Activated naive CD8-positive, alpha-beta T cell treated with anti-CD3 and anti-CD28 coated beads for 36 hours (primary cell): Measurements from ENCODE around the gene TMEM132A. TPM values are rescaled to one million over a fixed set of nuclear protein-coding genes. Genes with fewer than 3 reads are reported as not detected.
"Not testable (repeated sequence)": the region's sequence is repeated elsewhere in the genome, so short reads cannot be mapped to it uniquely, and the experiment has no call there.

Experiments
- DNase-seq: peaks from one replicate; pipeline ENCODE4 v3.0.0; 2021
- H3K27ac Mint-ChIP-seq: one replicate; pipeline ENCODE4 v1.8.0; 2022; ENCODE audit warnings: mild to moderate bottlenecking, moderate library complexity, mixed read lengths
- H3K27me3 Mint-ChIP-seq: one replicate; pipeline ENCODE4 v1.8.0; 2022; ENCODE audit warnings: mild to moderate bottlenecking, mixed read lengths
- H3K36me3 Mint-ChIP-seq: one replicate; pipeline ENCODE4 v1.8.0; 2021; ENCODE audit warnings: mild to moderate bottlenecking, mixed read lengths
- H3K4me1 Mint-ChIP-seq: one replicate; pipeline ENCODE4 v1.8.0; 2021; ENCODE audit warnings: mixed read lengths
- H3K4me3 Mint-ChIP-seq: one replicate; pipeline ENCODE4 v1.8.0; 2022; ENCODE audit warnings: mild to moderate bottlenecking, moderate library complexity, mixed read lengths
- H3K9me3 Mint-ChIP-seq: one replicate; pipeline ENCODE4 v1.8.0; 2022; ENCODE audit warnings: mixed read lengths
- total RNA-seq, 2 experiments: library from RNA; stranded (reverse); gene quantifications; one replicate each; pipeline ENCODE4 v1.2.3, GENCODE V29; 2021

Gene TMEM132A
- total RNA-seq, 2 experiments from 2014 or later, result 1.3 to 1.4 TPM

GRCh38 chr11:60970369-60970774 is 46.1 kb downstream of the TMEM132A start:
- H3K36me3 Mint-ChIP-seq, result peaks cover 36% of the 10 kb centered on the region
- DNase-seq, result peak; percentile 84
- H3K27me3 Mint-ChIP-seq, result peaks cover 4% of the 10 kb centered on the region
- H3K27ac Mint-ChIP-seq, result peak overlapping the region; percentile 71
- H3K4me1 Mint-ChIP-seq, result peaks cover 24% of the 10 kb centered on the region
- peak overlapping the region; percentile 91 for H3K4me3 Mint-ChIP-seq
- peaks cover 8% of the 10 kb centered on the region for H3K9me3 Mint-ChIP-seq

GRCh38 chr11:60970890-60971289 is 46.6 kb downstream of the TMEM132A start:
- DNase-seq, result no peak
- Mint-ChIP-seq H3K27me3 (peaks cover 4% of the 10 kb centered on the region), H3K27ac (peak overlapping the region; percentile 99), H3K36me3 (peaks cover 38% of the 10 kb centered on the region), H3K4me1 (peaks cover 26% of the 10 kb centered on the region), H3K4me3 (peak overlapping the region; percentile 91), H3K9me3 (peaks cover 8% of the 10 kb centered on the region)

- Mint-ChIP-seq H3K27me3 (peaks cover 4% of the 10 kb centered on the region), H3K4me1 (peaks cover 31% of the 10 kb centered on the region), H3K36me3 (peaks cover 44% of the 10 kb centered on the region), H3K9me3 (peaks cover 8% of the 10 kb centered on the region), H3K27ac (peak within 1 kb of the TSS; percentile 99), H3K4me3 (peak within 1 kb of the TSS; percentile 91)
- DNase-seq, result peak; percentile 71
Measured at GRCh38 chr11:60971520-60971919, 47.3 kb downstream of the TMEM132A start, which contains the start of gene CD6. Gene CD6, plus strand, starts transcription at chr11:60971680. Its CDS starts 186 bp downstream, at chr11:60971866.

- DNase-seq, result no peak
- Mint-ChIP-seq H3K4me3 (peak overlapping the region; percentile 91), H3K27ac (peak overlapping the region; percentile 99), H3K4me1 (peaks cover 39% of the 10 kb centered on the region), H3K9me3 (peaks cover 7% of the 10 kb centered on the region), H3K27me3 (peaks cover 4% of the 10 kb centered on the region), H3K36me3 (peaks cover 49% of the 10 kb centered on the region)
Measured at GRCh38 chr11:60972182-60973030, 48.1 kb downstream of the TMEM132A start.

GRCh38 chr11:60973699-60974098 is 49.4 kb downstream of the TMEM132A start:
- no peak for DNase-seq
- peaks cover 54% of the 10 kb centered on the region for H3K36me3 Mint-ChIP-seq

GRCh38 chr11:60974316-60974715 is 50.1 kb downstream of the TMEM132A start:
- peaks cover 56% of the 10 kb centered on the region for H3K36me3 Mint-ChIP-seq
- not testable (repeated sequence) for H3K27me3 Mint-ChIP-seq, DNase-seq, H3K9me3 Mint-ChIP-seq
- peak overlapping the region; percentile 99 for H3K27ac Mint-ChIP-seq
- H3K4me3 Mint-ChIP-seq, result peak overlapping the region; percentile 91
- peaks cover 58% of the 10 kb centered on the region for H3K4me1 Mint-ChIP-seq

More at GRCh38 chr11:60973699-60974098, 49.4 kb downstream of the TMEM132A start:
- H3K9me3 Mint-ChIP-seq, result no peaks in the 10 kb centered on the region
- H3K4me3 Mint-ChIP-seq, result peak overlapping the region; percentile 91
- H3K4me1 Mint-ChIP-seq, result peaks cover 52% of the 10 kb centered on the region
- no peaks in the 10 kb centered on the region for H3K27me3 Mint-ChIP-seq
- H3K27ac Mint-ChIP-seq, result peak overlapping the region; percentile 99

GRCh38 chr11:60974726-60975125 is 50.5 kb downstream of the TMEM132A start:
- H3K4me1 Mint-ChIP-seq, result peaks cover 61% of the 10 kb centered on the region
- H3K36me3 Mint-ChIP-seq, result peaks cover 56% of the 10 kb centered on the region
- H3K27me3 Mint-ChIP-seq, result no peaks in the 10 kb centered on the region
- H3K4me3 Mint-ChIP-seq, result peak overlapping the region; percentile 91
- H3K27ac Mint-ChIP-seq, result peak overlapping the region; percentile 99
- no peaks in the 10 kb centered on the region for H3K9me3 Mint-ChIP-seq
- no peak for DNase-seq

GRCh38 chr11:60977224-60977623 is 53.0 kb downstream of the TMEM132A start:
- Mint-ChIP-seq H3K4me1 (peaks cover 66% of the 10 kb centered on the region), H3K36me3 (peaks cover 70% of the 10 kb centered on the region), H3K27ac (peak overlapping the region; percentile 89), H3K27me3 (no peaks in the 10 kb centered on the region), H3K4me3 (peak overlapping the region; percentile 76), H3K9me3 (no peaks in the 10 kb centered on the region)
- DNase-seq, result no peak

- H3K36me3 Mint-ChIP-seq, result peaks cover 68% of the 10 kb centered on the region
- peak overlapping the region; percentile 89 for H3K27ac Mint-ChIP-seq
- peaks cover 72% of the 10 kb centered on the region for H3K4me1 Mint-ChIP-seq
- no peak for DNase-seq
- H3K4me3 Mint-ChIP-seq, result peak overlapping the region; percentile 76
- H3K27me3 Mint-ChIP-seq, result no peaks in the 10 kb centered on the region
- no peaks in the 10 kb centered on the region for H3K9me3 Mint-ChIP-seq
Measured at GRCh38 chr11:60977836-60978235, 53.6 kb downstream of the TMEM132A start.

GRCh38 chr11:60978546-60979380 is 54.5 kb downstream of the TMEM132A start:
- H3K27ac Mint-ChIP-seq, result peak overlapping the region; percentile 89
- DNase-seq, result peak; percentile 88
- H3K36me3 Mint-ChIP-seq, result peaks cover 70% of the 10 kb centered on the region
- no peaks in the 10 kb centered on the region for H3K9me3 Mint-ChIP-seq
- H3K4me3 Mint-ChIP-seq, result peak overlapping the region; percentile 76
- no peaks in the 10 kb centered on the region for H3K27me3 Mint-ChIP-seq
- peaks cover 79% of the 10 kb centered on the region for H3K4me1 Mint-ChIP-seq

- peak overlapping the region; percentile 69 for H3K4me3 Mint-ChIP-seq
- H3K4me1 Mint-ChIP-seq, result peaks cover 90% of the 10 kb centered on the region
- no peaks in the 10 kb centered on the region for H3K27me3 Mint-ChIP-seq
- peak overlapping the region; percentile 93 for H3K27ac Mint-ChIP-seq
- H3K9me3 Mint-ChIP-seq, result no peaks in the 10 kb centered on the region
- H3K36me3 Mint-ChIP-seq, result peaks cover 62% of the 10 kb centered on the region
- DNase-seq, result no peak
Measured at GRCh38 chr11:60981515-60981914, 57.3 kb downstream of the TMEM132A start.

GRCh38 chr11:60982184-60982583 is 57.9 kb downstream of the TMEM132A start:
- Mint-ChIP-seq H3K27me3 (no peaks in the 10 kb centered on the region), H3K4me1 (peaks cover 91% of the 10 kb centered on the region), H3K4me3 (peak overlapping the region; percentile 75), H3K36me3 (peaks cover 62% of the 10 kb centered on the region), H3K9me3 (no peaks in the 10 kb centered on the region), H3K27ac (peak overlapping the region; percentile 93)
- DNase-seq, result no peak

- Mint-ChIP-seq H3K27ac (peak overlapping the region; percentile 93), H3K4me3 (peak overlapping the region; percentile 75), H3K36me3 (peaks cover 67% of the 10 kb centered on the region), H3K27me3 (no peaks in the 10 kb centered on the region), H3K4me1 (peaks cover 91% of the 10 kb centered on the region), H3K9me3 (no peaks in the 10 kb centered on the region)
- no peak for DNase-seq
Measured at GRCh38 chr11:60984149-60984548, 59.9 kb downstream of the TMEM132A start.

GRCh38 chr11:60984636-60985035 is 60.4 kb downstream of the TMEM132A start:
- Mint-ChIP-seq H3K9me3 (no peaks in the 10 kb centered on the region), H3K4me3 (peak overlapping the region; percentile 75), H3K27ac (peak overlapping the region; percentile 93), H3K36me3 (peaks cover 68% of the 10 kb centered on the region), H3K27me3 (no peaks in the 10 kb centered on the region), H3K4me1 (peaks cover 92% of the 10 kb centered on the region)
- no peak for DNase-seq

GRCh38 chr11:60985501-60985900 is 61.2 kb downstream of the TMEM132A start:
- Mint-ChIP-seq H3K36me3 (peaks cover 68% of the 10 kb centered on the region), H3K4me1 (peaks cover 91% of the 10 kb centered on the region), H3K4me3 (peak overlapping the region; percentile 75), H3K27ac (peak overlapping the region; percentile 93), H3K9me3 (no peaks in the 10 kb centered on the region), H3K27me3 (no peaks in the 10 kb centered on the region)
- no peak for DNase-seq
